Kidney glomerular epithelial cell (primary cell): Measurements from ENCODE around the gene CTAGE6.
"Not testable (repeated sequence)": the region's sequence is repeated elsewhere in the genome, so short reads cannot be mapped to it uniquely, and the experiment has no call there.

Experiments used
- DNase-seq: peaks from one replicate; lab custom pipeline; 2025; lab: John Stamatoyannopoulos, UW

CTAGE6 gene, protein sequence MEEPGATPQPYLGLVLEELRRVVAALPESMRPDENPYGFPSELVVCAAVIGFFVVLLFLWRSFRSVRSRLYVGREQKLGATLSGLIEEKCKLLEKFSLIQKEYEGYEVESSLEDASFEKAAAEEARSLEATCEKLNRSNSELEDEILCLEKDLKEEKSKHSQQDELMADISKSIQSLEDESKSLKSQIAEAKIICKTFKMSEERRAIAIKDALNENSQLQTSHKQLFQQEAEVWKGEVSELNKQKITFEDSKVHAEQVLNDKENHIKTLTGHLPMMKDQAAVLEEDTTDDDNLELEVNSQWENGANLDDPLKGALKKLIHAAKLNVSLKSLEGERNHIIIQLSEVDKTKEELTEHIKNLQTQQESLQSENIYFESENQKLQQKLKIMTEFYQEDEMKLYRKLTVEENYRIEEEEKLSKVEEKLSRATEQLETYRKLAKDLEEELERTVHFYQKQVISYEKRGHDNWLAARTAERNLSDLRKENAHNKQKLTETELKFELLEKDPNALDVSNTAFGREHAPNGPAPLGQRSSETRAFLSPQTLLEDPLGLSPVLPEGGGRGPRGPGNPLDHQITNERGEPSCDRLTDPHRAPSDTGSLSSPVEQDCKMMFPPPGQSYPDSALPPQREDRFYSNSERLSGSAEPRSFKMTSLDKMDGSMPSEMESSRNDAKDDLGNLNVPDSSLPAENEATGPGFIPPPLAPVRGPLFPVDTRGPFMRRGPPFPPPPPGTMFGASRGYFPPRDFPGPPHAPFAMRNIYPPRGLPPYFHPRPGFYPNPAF

DNA sequence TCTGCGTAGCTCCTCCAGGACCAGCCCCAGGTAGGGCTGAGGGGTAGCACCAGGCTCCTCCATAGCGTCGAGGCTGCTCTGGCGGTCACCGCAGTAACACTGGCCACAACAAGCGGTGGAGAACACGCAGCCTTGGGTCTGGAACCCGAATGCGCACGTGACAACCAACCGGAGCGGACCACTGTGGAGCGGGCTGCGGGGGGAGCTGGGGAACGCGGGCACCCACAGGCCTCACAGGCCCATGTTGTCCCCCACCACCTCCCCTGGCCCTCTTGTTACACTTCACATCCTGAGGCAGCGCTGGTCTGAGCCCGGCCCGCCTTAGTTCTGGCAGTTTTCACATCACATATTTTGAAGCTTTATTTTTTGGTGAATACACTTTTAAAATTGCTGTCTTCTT is at the start of gene CTAGE6:
Gene CTAGE6, minus strand, starts transcription at position 101 of the 400 bp plus-strand sequence. Its CDS starts 38 bp downstream, at position 63.
- not testable (repeated sequence) for DNase-seq

DNA sequence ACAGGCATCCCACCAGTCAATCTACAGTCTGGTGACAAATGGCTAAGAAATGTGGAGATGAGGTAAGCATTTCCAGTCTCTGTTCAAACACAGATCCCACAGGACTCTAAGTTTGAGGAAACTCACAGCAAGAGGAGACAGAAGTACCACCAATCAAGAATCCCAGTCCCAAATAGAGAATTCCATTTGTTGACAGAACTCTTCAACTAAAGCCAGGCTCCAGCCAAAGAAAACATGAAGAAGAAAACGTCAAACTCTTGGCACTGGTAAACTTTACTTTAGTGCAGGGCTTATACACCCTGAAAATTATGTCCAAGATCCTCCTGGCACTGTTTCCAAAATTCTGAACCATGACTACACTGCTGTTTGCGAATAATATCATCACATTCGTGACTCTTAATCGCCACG is 49.2 kb upstream of the CTAGE6 start:
- not testable (repeated sequence) for DNase-seq

DNA sequence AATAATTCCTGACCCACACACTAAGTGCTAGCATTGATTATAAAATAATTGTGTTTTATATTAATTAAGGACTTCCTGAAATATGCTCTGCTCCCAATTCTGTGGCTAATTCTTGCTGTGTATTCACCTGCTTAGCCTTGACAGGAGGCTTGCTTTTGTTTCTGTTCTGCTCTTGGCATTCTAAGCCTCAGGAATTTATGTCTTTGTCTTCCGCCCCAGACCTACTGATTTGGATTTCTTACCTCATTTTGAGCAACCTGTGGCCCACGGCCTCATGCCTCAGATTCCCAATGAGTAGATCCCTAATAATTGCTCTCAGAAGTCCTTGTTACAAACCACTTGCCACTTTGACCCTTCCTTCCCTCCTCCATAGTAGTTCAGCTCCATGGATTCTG is 40.4 kb upstream of the CTAGE6 start:
- DNase-seq = not testable (repeated sequence)

DNA sequence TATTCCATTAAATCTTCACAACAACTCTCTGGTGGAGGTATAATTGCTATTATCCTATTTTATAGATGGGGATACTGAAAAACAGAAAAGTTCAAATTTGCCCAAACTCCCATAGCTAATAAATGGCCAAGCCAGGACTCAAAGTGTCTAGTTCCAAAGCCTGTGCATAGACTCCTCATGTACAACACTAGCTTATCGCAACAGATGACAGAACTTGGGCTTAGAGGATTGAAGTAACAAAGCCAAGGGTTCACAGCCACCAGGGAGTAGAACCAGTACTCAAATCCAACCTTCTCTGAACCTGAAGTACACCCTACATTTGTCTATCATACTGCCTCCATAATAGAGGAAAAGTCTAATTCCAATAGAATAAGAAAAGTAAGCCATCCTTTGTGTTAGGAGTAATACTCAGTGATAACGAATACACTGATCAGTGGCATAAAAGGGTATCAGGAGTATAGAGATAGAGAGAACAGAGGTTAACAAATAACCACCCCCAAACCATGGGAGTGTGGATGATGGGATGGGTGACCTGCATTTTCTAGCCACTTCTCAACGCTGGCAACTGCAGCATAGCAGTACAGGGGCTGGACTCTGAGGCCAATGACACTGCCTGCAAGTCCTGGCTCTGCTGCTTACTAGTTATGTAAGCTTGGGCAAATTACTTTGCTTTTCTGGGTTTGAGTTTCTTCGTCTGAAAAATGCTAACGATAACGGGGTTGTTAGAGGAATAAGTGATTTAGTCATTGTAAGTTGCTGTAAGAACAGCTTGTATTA is 39.8 kb upstream of the CTAGE6 start:
- DNase-seq = not testable (repeated sequence)

DNA sequence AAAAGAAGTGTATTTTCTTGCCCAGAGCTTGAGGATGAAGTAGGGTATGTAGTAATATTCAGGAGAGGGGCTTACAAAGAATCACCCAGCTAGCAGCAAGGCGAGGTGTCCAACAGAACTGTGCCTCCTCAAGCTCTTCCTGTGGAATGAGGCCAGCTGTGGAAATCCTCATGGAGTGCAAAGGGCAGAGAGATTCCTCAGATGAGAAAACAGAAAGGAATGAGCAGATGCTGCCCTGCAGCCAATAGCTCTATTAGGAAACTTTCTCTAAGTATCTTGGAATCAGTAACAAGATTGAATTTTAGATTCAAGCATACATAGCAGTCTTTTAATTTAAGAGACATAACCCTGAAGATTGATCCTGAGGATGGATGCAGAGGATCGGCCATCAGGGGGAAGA is 38.2 kb upstream of the CTAGE6 start:
- not testable (repeated sequence) for DNase-seq

DNA sequence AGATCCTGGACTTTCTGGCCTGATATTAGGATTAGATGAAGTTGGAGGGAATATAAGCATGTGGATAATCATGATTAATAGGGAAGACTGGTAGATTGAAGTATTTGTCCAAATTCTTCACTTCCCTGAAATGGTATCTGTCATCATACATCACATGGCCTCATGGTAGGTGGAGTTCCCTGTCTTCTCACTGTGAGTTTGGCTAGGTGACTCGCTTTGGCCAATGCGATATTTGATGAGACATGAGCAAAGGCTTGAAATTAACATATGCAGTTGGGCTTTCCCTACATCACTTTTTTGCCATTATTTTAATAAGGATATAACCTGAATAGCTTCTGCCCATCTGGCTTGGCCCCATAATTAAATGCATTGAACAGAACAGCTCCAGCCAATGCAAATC is 35.1 kb upstream of the CTAGE6 start:
- not testable (repeated sequence) for DNase-seq

DNA sequence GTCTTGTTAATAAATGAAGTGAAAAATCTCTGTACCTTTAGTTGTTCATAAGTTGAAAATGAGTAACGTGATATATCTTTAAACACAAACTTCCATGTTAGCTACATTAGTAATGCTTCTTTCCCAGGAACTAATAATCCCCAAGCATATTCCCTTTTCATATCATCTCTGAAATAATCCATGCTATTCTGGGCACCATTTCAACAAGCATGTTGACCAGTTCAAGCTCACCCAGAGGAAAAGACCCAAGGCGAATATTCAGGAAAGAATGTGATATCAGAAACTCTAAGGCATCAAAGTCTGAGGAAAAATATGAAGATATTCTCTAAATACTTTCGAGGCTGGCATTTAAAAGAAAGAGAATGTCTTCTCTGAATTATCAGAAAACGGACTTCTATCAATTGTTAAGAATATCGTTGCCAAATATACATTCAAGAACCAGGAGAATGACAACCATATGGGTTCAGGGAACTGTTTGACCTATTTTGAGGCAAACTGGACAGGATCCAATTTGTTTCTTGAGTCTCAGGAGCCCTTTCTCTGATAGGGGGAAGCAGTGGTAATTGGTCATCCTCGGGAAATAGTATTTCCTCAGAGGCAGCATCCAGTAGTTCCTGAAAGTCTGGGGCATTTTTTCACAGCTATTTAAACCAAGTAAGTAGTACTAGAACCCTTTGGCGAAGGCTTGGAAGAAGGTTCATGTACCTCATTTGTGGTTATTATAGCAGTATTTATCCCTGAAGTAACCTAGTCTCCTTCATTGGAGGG is 28.1 kb upstream of the CTAGE6 start:
- DNase-seq = not testable (repeated sequence)

DNA sequence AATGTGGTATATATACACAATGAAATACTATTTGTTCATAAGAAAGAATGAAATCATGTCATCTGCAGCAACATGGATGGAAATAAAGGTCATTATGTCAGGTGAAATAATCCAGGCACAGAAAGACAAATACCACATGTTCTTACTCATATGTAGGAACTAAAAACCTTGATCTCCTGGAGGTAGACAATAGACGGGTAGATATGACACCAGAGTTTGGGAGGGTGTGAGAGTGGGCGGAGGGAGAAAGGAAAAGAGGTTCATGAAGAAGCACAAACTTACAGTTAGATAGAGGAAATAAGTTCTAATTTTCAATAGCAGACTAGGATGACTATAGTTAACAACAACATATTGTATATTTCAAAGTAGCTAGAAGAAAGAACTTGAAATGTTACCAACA is 22.1 kb upstream of the CTAGE6 start:
- not testable (repeated sequence) for DNase-seq

DNA sequence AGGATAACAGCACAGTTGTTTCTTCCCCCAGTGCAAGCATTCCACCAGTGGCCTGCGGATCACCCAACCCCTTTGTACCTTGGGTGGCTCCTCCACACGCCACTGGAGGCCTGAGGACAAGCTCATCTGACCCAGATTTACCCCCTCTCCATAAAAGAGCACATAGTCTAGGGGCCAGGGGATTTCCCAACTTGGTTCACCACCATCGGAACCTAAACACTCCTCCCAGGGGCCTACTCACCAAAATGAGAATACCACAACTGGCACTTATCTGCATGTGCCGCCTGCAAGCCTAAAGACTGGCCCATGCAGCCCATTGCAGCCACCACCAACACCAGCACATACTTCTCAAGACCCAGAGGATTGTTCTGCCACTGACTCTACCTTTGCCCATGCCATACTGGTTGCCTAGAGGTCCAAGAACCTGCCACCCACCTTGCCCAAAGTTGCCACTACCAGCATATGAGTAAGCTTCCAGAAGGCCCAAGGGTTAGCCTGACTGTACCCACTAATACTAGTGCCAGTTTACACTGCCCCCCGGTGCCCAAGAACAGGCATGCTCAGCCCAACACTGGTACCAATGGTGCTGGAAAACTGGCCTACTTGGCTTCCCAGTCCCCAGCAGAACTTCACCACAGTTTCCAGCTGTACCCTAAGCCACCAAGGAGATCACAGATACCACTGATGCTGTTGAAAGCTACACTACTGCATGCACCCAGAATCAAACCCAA is 15.4 kb upstream of the CTAGE6 start:
- DNase-seq = not testable (repeated sequence)

DNA sequence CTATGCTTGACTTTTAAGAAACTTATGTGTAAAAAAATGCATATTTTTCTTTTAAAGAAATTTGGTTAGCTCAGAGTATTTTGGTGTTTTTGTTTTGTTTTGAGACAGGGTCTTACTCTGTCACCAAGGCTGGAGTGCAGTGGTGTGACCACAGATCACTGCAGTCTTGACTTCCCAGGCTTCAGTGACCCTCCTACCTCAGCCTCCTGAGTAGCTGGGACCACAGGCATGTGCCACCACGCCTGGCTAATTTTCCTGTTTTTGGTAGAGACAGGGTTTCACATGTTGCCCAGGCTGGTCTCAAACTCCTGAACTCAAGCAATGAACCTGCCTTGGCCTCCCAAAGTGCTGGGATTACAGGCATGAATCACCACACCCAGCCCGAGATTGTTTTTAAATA is 10.0 kb upstream of the CTAGE6 start:
- not testable (repeated sequence) for DNase-seq

DNA sequence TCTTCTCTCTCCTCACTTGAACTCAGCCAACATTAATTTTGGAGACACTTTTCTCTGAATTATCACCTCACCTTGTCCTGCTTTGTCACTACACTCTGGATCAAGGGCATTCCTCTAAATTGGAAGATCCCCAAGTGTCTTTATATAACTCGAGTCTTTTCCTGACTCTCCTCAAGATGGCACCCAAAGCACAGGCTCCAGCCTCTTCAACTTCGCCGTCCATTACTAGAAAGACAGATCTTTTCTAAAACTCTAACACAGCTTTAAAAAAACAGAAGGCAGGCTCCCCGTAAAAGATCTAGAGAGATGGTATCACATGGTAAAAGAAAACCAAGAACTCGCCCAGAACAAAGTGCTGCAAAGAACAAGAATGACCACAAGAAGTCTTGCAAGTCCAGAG is 8.2 kb upstream of the CTAGE6 start:
- not testable (repeated sequence) for DNase-seq

DNA sequence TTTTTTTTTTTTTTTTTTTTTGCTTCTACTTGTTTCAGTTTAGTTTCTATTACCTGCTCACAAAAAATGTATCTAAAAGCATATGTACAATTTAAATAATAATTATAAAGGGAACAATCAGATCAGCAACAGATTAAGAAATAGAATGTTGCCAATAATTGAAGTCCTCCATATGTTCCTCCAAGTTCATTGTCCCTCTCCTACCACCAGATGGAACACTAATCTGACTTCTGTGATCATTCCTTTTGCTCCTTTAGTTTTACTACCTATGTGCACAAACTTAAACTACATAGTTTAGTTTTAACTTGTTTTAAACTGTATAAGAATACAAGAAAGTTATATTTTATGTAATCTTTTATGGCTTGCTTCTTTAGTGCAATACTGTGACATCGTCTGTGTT is 5.6 kb upstream of the CTAGE6 start:
- DNase-seq = not testable (repeated sequence)

DNA sequence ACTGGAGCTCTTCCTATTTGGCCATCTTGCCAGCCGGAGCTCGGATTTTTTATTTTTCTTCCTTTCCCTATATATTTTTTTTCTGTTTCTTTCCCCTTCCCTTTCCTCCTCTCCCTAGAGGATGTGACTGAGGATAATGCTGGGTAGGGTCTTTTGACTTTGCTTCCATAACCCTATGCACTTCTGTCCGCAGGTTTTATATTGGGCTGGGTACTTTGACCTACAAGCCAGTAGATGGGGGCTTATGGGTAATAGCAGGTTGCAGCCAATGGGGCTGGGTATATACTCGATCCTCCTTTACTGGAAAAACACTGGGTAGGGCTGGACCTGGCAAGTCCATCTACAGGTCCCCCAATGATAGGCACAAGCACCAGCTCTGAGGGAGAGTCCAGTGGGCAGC is 12.2 kb downstream of the CTAGE6 start:
- not testable (repeated sequence) for DNase-seq

DNA sequence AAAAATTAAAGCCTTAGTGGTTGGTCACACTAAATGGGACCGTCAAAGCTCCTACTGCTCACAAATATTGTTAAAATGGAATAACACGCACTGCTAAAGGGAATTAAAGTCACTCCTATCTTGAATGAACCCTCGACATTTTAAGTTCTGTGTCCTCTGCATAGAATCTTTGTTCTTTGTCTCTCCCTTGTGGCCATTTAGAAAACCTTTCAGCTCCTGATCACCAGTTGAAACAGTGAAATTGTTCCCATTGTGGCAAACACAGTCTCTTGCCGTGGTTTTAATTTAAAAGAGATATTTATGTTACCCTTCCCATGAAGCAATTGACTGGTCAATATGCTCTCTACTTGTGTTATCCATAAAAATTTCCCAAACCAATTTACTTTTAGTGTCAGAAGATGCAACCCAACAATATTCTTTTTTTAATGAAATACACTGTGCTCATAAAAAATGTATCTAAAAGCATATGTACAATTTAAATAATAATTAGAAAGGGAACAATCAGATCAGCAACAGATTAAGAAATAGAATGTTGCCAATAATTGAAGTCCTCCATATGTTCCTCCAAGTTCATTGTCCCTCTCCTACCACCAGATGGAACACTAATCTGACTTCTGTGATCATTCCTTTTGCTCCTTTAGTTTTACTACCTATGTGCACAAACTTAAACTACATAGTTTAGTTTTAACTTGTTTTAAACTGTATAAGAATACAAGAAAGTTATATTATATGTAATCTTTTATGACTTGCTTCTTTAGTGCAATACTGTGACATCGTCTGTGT is 20.3 kb downstream of the CTAGE6 start:
- peak; percentile 5 for DNase-seq

DNA sequence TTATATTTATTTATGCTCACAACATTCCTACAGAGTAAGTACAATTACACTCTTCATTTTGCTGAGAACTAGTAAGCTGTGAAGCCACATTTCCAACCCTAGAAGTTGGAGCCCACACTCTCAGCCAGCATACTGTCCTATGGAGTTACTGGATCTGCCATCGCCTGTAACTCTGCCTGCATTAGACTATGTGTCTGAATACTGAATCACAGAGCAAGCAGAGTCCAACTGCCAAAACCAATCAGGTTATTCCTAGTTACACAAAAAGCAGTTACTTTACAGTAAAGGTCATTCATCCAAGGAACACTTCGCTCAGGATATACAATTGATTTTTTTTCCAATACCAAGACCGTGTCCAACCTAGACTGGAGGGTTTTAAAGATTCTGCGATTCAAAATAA is 21.5 kb downstream of the CTAGE6 start:
- DNase-seq = no peak

DNA sequence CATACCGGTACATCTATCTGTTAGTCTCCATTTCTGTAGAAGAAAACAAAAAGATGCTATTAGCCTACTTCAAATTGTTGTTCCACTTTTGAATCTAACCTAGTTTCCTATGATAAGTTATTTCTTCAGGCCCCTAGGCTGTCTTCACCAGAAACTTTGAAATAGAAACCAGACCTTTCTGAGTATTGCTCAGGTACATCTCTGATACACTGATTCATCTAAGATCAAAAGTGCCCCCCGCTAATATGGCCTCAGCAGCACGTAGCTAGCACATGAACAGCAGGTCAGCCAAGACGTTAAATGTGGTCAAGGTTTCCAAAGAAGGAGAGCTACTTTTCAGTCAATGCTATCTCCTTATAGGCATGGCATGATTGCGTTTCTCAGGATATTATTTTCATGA is 23.6 kb downstream of the CTAGE6 start:
- no peak for DNase-seq

DNA sequence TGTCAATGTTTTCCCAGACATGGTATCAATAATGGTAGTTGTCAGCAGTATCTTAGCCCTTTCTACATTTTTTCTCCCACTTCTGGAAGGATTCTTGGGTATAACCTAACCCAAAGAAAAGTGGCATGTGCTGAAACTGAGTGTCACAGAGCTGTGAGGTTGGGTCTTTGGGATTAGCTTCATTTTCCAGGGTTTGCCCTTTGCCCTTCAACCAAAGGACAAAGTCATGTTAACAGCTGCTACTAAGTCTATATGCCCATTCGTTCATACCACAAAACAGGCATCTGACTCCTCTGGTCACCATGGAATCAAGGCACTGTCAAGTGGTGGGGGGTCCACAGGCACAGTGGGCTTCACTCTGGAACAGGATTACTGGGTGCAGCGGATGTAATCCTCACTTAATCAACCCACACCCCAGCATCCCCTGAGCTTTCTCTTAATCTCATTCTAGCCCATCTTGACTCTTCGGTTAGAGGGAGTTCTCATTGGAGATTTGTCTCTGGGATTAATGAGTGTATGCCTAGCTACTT is 29.1 kb downstream of the CTAGE6 start:
- DNase-seq = no peak

DNA sequence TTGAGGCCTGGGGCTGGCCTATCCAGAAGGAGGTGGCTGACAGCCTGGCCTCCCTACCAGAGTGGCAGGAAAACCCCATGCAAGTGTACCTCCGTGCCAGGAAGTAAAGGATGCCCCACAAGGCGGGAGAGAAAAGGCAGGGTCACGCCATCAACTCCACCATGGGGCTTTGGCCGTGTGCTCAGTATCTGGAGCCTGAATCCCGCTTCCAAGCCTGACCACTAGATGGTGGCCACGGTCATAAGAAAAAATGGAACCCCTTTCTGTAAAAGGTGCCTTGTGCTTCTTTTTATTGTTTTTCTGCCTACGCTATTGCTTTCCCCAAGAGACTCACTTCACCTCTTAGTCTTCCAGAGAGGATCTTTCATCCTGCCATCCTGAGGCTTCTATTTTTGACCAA is 29.9 kb downstream of the CTAGE6 start:
- DNase-seq = not testable (repeated sequence)

DNA sequence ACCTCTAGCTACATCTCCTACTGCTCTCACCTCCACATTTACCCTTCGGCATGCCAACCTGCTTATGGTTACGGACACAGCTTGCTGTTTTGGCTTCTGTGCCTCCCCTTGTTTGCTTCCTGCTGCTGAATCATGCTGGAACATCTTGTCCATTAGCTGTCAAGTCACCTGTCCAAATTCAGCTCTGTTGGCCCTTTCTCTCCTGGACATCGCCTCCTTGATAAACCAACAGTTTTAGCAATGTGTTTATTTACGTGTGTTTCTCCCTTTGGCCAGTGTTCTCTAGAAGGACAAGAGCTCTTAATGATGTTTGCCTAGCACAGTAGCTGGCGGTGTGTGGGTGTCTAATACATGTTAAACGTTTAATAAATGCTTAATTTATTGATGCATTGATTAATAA is 31.4 kb downstream of the CTAGE6 start:
- not testable (repeated sequence) for DNase-seq

DNA sequence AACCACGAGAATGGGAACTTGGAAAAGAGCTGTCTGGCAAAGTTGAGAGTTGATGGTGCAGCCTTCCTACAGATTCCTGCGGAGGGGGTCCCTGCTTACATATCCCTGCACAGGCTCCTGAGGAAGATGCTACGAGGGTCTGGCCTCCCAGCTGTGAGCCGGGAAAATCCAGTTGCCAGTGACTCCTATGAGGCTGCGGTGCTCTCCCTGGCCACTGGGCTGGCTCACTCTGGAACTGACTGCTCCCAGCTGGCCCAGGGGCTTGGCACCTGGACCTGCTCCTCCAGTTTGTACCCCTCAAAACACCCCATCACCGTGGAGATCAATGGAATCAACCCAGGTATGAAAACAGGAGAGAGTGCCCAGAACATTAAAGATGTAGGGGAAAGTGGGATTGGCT is 37.2 kb downstream of the CTAGE6 start:
- DNase-seq = not testable (repeated sequence)
